Measurements from ENCODE around the gene YAP1.

The YAP1 gene

DNA sequence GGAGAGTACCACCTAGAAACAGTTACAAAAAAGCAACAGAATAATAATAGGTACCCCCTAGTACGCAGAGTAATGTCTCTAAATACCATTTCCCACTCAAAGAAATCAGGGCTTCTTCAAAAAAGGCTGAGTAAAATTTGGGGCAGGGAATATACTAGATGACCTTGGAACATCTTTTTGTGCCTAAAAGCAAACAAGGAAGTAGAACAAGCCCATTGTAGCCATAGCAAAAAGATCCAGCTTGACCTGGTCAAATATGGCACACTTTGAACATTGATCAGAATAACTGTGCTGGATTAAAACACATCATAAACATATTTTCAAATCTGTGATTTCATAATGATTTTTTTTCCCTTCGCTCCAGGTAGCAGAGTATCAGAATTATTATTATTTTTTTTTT lies 91.5 kb downstream of the YAP1 start:
- no peak overlapping the region for H3K4me3 ChIP-seq (ENCODE audit: low read depth, low read length)
- no peak for TF ChIP-seq CTCF (conservative IDR thresholded peaks at IDR 0.05; ENCODE audit: low read depth, low read length)
- DNase-seq (ENCODE audit: low read depth): no peak

DNA sequence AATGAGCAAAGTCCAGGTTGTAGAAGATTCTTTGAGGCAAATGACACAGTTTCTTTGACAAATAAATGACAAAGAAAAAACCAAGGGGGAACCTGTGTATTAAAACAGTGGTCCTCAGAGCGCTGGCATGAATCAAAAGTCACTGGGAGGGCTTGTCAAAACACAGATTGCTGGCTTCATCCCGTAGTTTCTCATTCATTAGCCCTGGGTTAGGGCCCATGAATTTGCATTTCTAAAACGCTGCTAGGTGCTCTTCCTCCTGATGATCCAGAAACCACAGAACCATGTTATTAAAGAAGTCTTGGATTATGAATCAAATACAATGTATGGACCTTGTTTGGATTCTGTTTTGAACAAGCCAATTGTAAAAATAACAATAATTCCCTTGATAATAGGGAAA lies 92.7 kb downstream of the YAP1 start:
- TF ChIP-seq CTCF (conservative IDR thresholded peaks at IDR 0.05; ENCODE audit: low read depth, low read length): no peak
- H3K4me3 ChIP-seq (ENCODE audit: low read depth, low read length): no peak overlapping the region
- DNase-seq (ENCODE audit: low read depth): no peak

- DNase-seq (ENCODE audit: low read depth): no peak
- no peak for TF ChIP-seq CTCF (conservative IDR thresholded peaks at IDR 0.05; ENCODE audit: low read depth, low read length)
- H3K4me3 ChIP-seq (ENCODE audit: low read depth, low read length): no peak overlapping the region
Observed at GRCh38 chr11:102204174-102204573, 93.9 kb downstream of the YAP1 start.

DNA sequence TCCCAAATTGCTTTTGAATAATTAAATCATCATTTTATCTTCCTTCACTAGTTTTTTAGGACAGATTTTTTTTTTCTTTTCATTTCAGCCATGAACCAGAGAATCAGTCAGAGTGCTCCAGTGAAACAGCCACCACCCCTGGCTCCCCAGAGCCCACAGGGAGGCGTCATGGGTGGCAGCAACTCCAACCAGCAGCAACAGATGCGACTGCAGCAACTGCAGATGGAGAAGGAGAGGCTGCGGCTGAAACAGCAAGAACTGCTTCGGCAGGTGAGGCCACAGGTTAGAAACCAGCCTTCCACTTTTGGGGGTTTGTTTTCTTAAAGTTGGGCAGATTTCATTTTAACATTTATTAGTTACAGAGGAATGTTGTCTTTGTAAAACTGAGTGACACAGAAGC lies 95.6 kb downstream of the YAP1 start:
- H3K4me3 ChIP-seq (ENCODE audit: low read depth, low read length): no peak overlapping the region
- no peak for TF ChIP-seq CTCF (conservative IDR thresholded peaks at IDR 0.05; ENCODE audit: low read depth, low read length)
- DNase-seq (ENCODE audit: low read depth): no peak

GRCh38 chr11:102208835-102209234 lies 98.6 kb downstream of the YAP1 start:
- DNase-seq (ENCODE audit: low read depth): no peak
- no peak for TF ChIP-seq CTCF (conservative IDR thresholded peaks at IDR 0.05; ENCODE audit: low read depth, low read length)
- H3K4me3 ChIP-seq (ENCODE audit: low read depth, low read length): no peak overlapping the region

DNA sequence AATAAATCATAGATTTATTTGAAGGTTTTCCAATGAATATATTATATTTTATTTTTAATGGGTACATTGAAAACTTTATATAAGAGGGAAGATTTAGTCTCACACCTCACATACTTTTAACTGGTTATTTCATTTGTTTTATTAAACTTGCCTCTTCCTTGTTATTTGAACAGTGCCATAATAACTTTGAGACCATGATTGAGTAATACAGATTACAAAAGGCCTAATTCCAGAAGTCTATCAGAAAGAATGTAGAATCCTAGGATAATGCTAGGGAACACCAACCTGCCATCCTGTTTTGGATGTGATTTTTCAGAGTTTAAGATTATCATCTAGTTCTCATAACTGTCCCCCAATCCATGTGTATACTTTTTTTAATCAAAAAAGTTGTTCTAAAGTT lies 104.4 kb downstream of the YAP1 start:
- TF ChIP-seq CTCF (conservative IDR thresholded peaks at IDR 0.05; ENCODE audit: low read depth, low read length): no peak
- H3K4me3 ChIP-seq (ENCODE audit: low read depth, low read length): no peak overlapping the region
- DNase-seq (ENCODE audit: low read depth): no peak

DNA sequence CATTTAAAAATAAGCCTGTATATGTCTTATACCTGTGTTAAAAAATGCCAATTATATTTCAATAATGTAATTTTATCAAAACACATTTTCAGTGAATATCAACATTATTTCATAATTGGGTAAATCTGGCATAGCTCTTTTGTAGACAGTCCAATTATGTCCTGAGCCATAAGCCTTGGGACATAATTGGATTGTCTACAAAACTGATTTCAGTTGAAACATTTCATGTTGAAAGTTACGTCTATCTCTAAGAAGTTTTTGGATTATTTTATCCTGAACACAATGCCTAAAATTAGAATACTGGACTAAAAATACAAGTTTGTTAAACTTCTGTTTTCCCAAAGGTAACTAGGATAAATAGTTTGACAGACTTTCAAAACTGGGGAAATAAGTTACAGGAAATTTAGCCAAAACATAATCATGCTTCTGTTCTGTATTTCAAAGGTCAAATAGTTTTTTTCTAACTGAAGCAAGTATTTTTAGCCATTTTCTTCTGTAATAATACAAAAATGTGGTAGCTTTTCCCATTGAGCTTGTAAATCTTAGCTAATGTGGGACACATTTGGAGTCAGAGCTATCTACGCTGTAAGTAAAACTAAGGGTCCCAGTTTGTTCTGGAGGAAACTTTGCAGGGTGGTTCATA lies 106.3 kb downstream of the YAP1 start:
- H3K4me3 ChIP-seq (ENCODE audit: low read depth, low read length): no peak overlapping the region
- no peak for DNase-seq (ENCODE audit: low read depth)
- no peak for TF ChIP-seq CTCF (conservative IDR thresholded peaks at IDR 0.05; ENCODE audit: low read depth, low read length)
